Stimulated activated CD4-positive, alpha-beta T cell treated with anti-CD3 and anti-CD28 coated beads, TNF-alpha, amount 100 ng/mL, for 1 hour (primary cell): ENCODE measurements around the gene NUAK2.

ENCODE experiments used
- DNase-seq, 3 donors: peaks; one replicate each; pipeline ENCODE4 v3.0.0-alpha.2; 2020; ENCODE audit warnings: low read depth in 3 of 3, low spot score in 1 of 3

The NUAK2 gene

GRCh38 chr1:205319081-205320018, 2.2 kb downstream of the NUAK2 start:
- DNase-seq = no peak

- DNase-seq = no peak
These were observed 3.1 kb downstream of the NUAK2 start for GRCh38 chr1:205318231-205318991.

- no peak for DNase-seq
These were observed 4.1 kb downstream of the NUAK2 start for GRCh38 chr1:205317311-205317917.

- DNase-seq = no peak
These were observed 5.4 kb downstream of the NUAK2 start for GRCh38 chr1:205316161-205316566.

GRCh38 chr1:205315008-205315618, 6.4 kb downstream of the NUAK2 start:
- no peak for DNase-seq

- no peak for DNase-seq
These were observed 7.8 kb downstream of the NUAK2 start for GRCh38 chr1:205313563-205314308.

- DNase-seq = no peak
These were observed 8.5 kb downstream of the NUAK2 start for GRCh38 chr1:205312866-205313562.

- no peak for DNase-seq
These were observed 10.4 kb downstream of the NUAK2 start for GRCh38 chr1:205310976-205311704.

GRCh38 chr1:205309741-205310140, 11.8 kb downstream of the NUAK2 start:
- DNase-seq = no peak

- DNase-seq = no peak
These were observed 14.5 kb downstream of the NUAK2 start for GRCh38 chr1:205306929-205307566.

- DNase-seq = no peak
These were observed 16.9 kb downstream of the NUAK2 start for GRCh38 chr1:205304695-205305070.

- no peak for DNase-seq
These were observed 17.4 kb downstream of the NUAK2 start for GRCh38 chr1:205304046-205304694.

- DNase-seq = no peak
These were observed 18.2 kb downstream of the NUAK2 start for GRCh38 chr1:205303247-205303888.

- DNase-seq = no peak
These were observed 19.5 kb downstream of the NUAK2 start for GRCh38 chr1:205301842-205302588.

- no peak for DNase-seq
These were observed 20.2 kb downstream of the NUAK2 start for GRCh38 chr1:205301205-205301821.

- no peak for DNase-seq
These were observed 21.4 kb downstream of the NUAK2 start for GRCh38 chr1:205300149-205300548.
